Epidermal melanocyte (primary cell): ENCODE results near the gene VAMP3.

Source experiments
- DNase-seq: peaks from one replicate; pipeline ENCODE4 v3.0.0; 2011; ENCODE audit warnings: low spot score; ENCODE audit not compliant: insufficient read length

VAMP3 gene

GRCh38 chr1:7770997-7771822 is at the start of gene VAMP3:
Gene VAMP3, plus strand, starts transcription at chr1:7771296. Its CDS starts 88 bp downstream, at chr1:7771384.
- peak; percentile 93 for DNase-seq

GRCh38 chr1:7721940-7722669 is 49.0 kb upstream of the VAMP3 start:
- no peak for DNase-seq

GRCh38 chr1:7722670-7723012 is 48.5 kb upstream of the VAMP3 start:
- no peak for DNase-seq

GRCh38 chr1:7726623-7727022 is 44.5 kb upstream of the VAMP3 start:
- no peak for DNase-seq

- no peak for DNase-seq
Measured at GRCh38 chr1:7727809-7728471, 43.2 kb upstream of the VAMP3 start.

GRCh38 chr1:7729761-7730160 is 41.3 kb upstream of the VAMP3 start:
- DNase-seq, result no peak

GRCh38 chr1:7732331-7732730 is 38.8 kb upstream of the VAMP3 start:
- DNase-seq, result no peak

- DNase-seq, result no peak
Measured at GRCh38 chr1:7733276-7733675, 37.8 kb upstream of the VAMP3 start.

- DNase-seq, result no peak
Measured at GRCh38 chr1:7738044-7738443, 33.1 kb upstream of the VAMP3 start.

- no peak for DNase-seq
Measured at GRCh38 chr1:7743346-7743745, 27.8 kb upstream of the VAMP3 start.

GRCh38 chr1:7744882-7745281 is 26.2 kb upstream of the VAMP3 start:
- DNase-seq, result no peak

- no peak for DNase-seq
Measured at GRCh38 chr1:7745783-7746182, 25.3 kb upstream of the VAMP3 start.

GRCh38 chr1:7747605-7748004 is 23.5 kb upstream of the VAMP3 start:
- DNase-seq, result no peak

- DNase-seq, result no peak
Measured at GRCh38 chr1:7749126-7749525, 22.0 kb upstream of the VAMP3 start.

- DNase-seq, result no peak
Measured at GRCh38 chr1:7751174-7751573, 19.9 kb upstream of the VAMP3 start.

- no peak for DNase-seq
Measured at GRCh38 chr1:7752512-7753417, 18.3 kb upstream of the VAMP3 start.

- no peak for DNase-seq
Measured at GRCh38 chr1:7753641-7754040, 17.5 kb upstream of the VAMP3 start.

- DNase-seq, result no peak
Measured at GRCh38 chr1:7754234-7754633, 16.9 kb upstream of the VAMP3 start.

- DNase-seq, result no peak
Measured at GRCh38 chr1:7755448-7755847, 15.6 kb upstream of the VAMP3 start.

- DNase-seq, result no peak
Measured at GRCh38 chr1:7760245-7760644, 10.9 kb upstream of the VAMP3 start.

GRCh38 chr1:7761103-7761502 is 10.0 kb upstream of the VAMP3 start:
- no peak for DNase-seq
